Uterus (tissue), 4 donors: ENCODE measurements around the gene TRPM4. TPM values are rescaled to one million over a fixed set of nuclear protein-coding genes. Genes with fewer than 3 reads are reported as not detected.

Experiments
- DNase-seq, 2 donors: peaks; one replicate each; pipeline ENCODE4 v3.0.0-alpha.2; 2019 to 2020
- H3K27ac ChIP-seq, 2 donors: fragments of 200-600 bp; sonication (generic); 1 replicate in 1 of 2; 2 replicates in 1 of 2; pipeline ENCODE4 v1.5.1; 2016 to 2018
- H3K27me3 ChIP-seq, 2 donors: fragments of 200-600 bp; sonication (generic); one replicate each; pipeline ENCODE4 v1.5.1; 2018 to 2019; ENCODE audit warnings: control low read depth in 1 of 2
- H3K36me3 ChIP-seq, 2 donors: fragments of 200-600 bp; sonication (generic); one replicate each; pipeline ENCODE4 v1.5.1; 2019; ENCODE audit warnings: control low read depth in 1 of 2
- H3K4me1 ChIP-seq, 2 donors: fragments of 200-600 bp; sonication (generic); one replicate each; pipeline ENCODE4 v1.5.1; 2018 to 2019; ENCODE audit warnings: control low read depth in 1 of 2
- H3K4me3 ChIP-seq, 2 donors: fragments of 200-600 bp; sonication (generic); 1 replicate in 1 of 2; 2 replicates in 1 of 2; pipeline ENCODE4 v1.5.1; 2018 to 2019; ENCODE audit warnings: mild to moderate bottlenecking in 1 of 2
- H3K9me3 ChIP-seq, 2 donors: fragments of 200-600 bp; sonication (generic); one replicate each; pipeline ENCODE4 v1.5.1; 2019; ENCODE audit warnings: control low read depth in 1 of 2
- CTCF ChIP-seq, 4 experiments: fragments of 200-600 bp in 2 of 4; fragments of 450-650 bp in 2 of 4; sonication (generic) in 2 of 4; IDR thresholded peaks; one replicate each; pipeline ENCODE4 v1.5.1; 2016 to 2019; ENCODE audit warnings: antibody characterized with exemption in 4 of 4, mild to moderate bottlenecking in 2 of 4, moderate library complexity in 1 of 4
- POLR2A ChIP-seq, 2 donors: fragments of 450-650 bp; IDR thresholded peaks; one replicate each; pipeline ENCODE4 v1.6.1; 2016; ENCODE audit warnings: antibody characterized with exemption in 2 of 2, mild to moderate bottlenecking in 1 of 2, moderate library complexity in 1 of 2
- intact Hi-C: fragments of 100-400 bp; cut with DNase I; formaldehyde crosslinking; loops from one replicate; pipeline ENCODE4 v1.15.1; 2023; ENCODE audit warnings: low total_unique reads
- total RNA-seq, 4 donors: library from RNA; depleted of rRNA in 3 of 4; stranded (reverse); fragments of >200 nt in 3 of 4; gene quantifications; one replicate each; pipeline versions ENCODE4 v1.1.0 to v1.2.4, GENCODE V29; 2014 to 2023
- donor health status: DM: yes; HTN: yes; CAD: no.

TRPM4 gene
- total RNA-seq, 4 donors from 2014 or later: 9.7 to 28.7 (median 15.4) TPM

- Histone ChIP-seq H3K4me1 (no peaks in the 10 kb centered on the region), H3K36me3 (no peaks in the 10 kb centered on the region), H3K27me3 (no peaks in the 10 kb centered on the region), H3K9me3 (no peaks in the 10 kb centered on the region), H3K4me3 (no peak overlapping the region), H3K27ac (no peak overlapping the region)
- DNase-seq: no peak
- intact Hi-C loops: no loop called here
- no peak for TF ChIP-seq CTCF (IDR thresholded peaks at IDR 0.05)
- TF ChIP-seq POLR2A (IDR thresholded peaks at IDR 0.05): no peak
These were observed 31.7 kb downstream of the TRPM4 start for GRCh38 chr19:49189259-49189658.

- intact Hi-C loops: no loop called here
- Histone ChIP-seq H3K9me3 (no peaks in the 10 kb centered on the region), H3K4me3 (no peak overlapping the region), H3K4me1 (no peaks in the 10 kb centered on the region), H3K27me3 (no peaks in the 10 kb centered on the region), H3K36me3 (no peaks in the 10 kb centered on the region), H3K27ac (no peak overlapping the region)
- no peak for TF ChIP-seq CTCF (IDR thresholded peaks at IDR 0.05)
- no peak for TF ChIP-seq POLR2A (IDR thresholded peaks at IDR 0.05)
- DNase-seq: no peak
These were observed 33.2 kb downstream of the TRPM4 start for GRCh38 chr19:49190781-49191180.

GRCh38 chr19:49193822-49194394 is 36.3 kb downstream of the TRPM4 start:
- H3K27ac ChIP-seq: no peak overlapping the region
- no peaks in the 10 kb centered on the region for H3K27me3 ChIP-seq
- intact Hi-C loops: no loop called here
- TF ChIP-seq CTCF (IDR thresholded peaks at IDR 0.05) (no peak), POLR2A (IDR thresholded peaks at IDR 0.05) (no peak)
- no peak overlapping the region for H3K4me3 ChIP-seq
- peaks cover 0 to 5% of the 10 kb centered on the region in 2 donors for H3K4me1 ChIP-seq
- DNase-seq: no peak
- no peaks in the 10 kb centered on the region for H3K36me3 ChIP-seq
- H3K9me3 ChIP-seq: no peaks in the 10 kb centered on the region

GRCh38 chr19:49194408-49194807 is 36.8 kb downstream of the TRPM4 start:
- intact Hi-C loops: no loop called here

More at GRCh38 chr19:49194408-49194807, 36.8 kb downstream of the TRPM4 start:
- H3K4me3 ChIP-seq: no peak overlapping the region
- no peak for DNase-seq
- TF ChIP-seq CTCF (IDR thresholded peaks at IDR 0.05) (no peak), POLR2A (IDR thresholded peaks at IDR 0.05) (no peak)
- H3K27ac ChIP-seq: no peak overlapping the region
- H3K27me3 ChIP-seq: no peaks in the 10 kb centered on the region
- H3K4me1 ChIP-seq: peaks cover 0 to 5% of the 10 kb centered on the region in 2 donors
- H3K36me3 ChIP-seq: no peaks in the 10 kb centered on the region
- H3K9me3 ChIP-seq: no peaks in the 10 kb centered on the region
